ENCODE data around the gene ASPSCR1. TPM values are rescaled to one million over a fixed set of nuclear protein-coding genes. Genes with fewer than 3 reads are reported as not detected.

ASPSCR1 gene
- total RNA-seq, 1 donor from 2014 or later = 35.6 TPM

- Mint-ChIP-seq H3K36me3 (no peaks in the 10 kb centered on the region), H3K27ac (peak overlapping the region; percentile 56), H3K4me1 (ENCODE audit: unreplicated experiment) (peaks cover 12% of the 10 kb centered on the region), H3K9me3 (no peaks in the 10 kb centered on the region), H3K27me3 (no peaks in the 10 kb centered on the region), H3K4me3 (peak overlapping the region; percentile 87)
- no peak for DNase-seq (ENCODE audit: extremely low spot score, unreplicated experiment)
- TF ChIP-seq CTCF (conservative IDR thresholded peaks at IDR 0.05) = peak; percentile 72
Observed at GRCh38 chr17:82021107-82021899, 43.9 kb downstream of the ASPSCR1 start.

- Mint-ChIP-seq H3K27me3 (no peaks in the 10 kb centered on the region), H3K4me3 (peak overlapping the region; percentile 87), H3K9me3 (no peaks in the 10 kb centered on the region), H3K36me3 (no peaks in the 10 kb centered on the region), H3K4me1 (ENCODE audit: unreplicated experiment) (peaks cover 12% of the 10 kb centered on the region), H3K27ac (peak overlapping the region; percentile 56)
- no peak for TF ChIP-seq CTCF (conservative IDR thresholded peaks at IDR 0.05)
- no peak for DNase-seq (ENCODE audit: extremely low spot score, unreplicated experiment)
Observed at GRCh38 chr17:82021900-82022309, 44.5 kb downstream of the ASPSCR1 start.

GRCh38 chr17:82022310-82022980, 45.0 kb downstream of the ASPSCR1 start, which contains the start of gene CENPX:
Gene CENPX (minus strand): TSS chr17:82022878. CDS start chr17:82022861, 17 bp downstream.
- H3K27me3 Mint-ChIP-seq = no peaks in the 10 kb centered on the region
- TF ChIP-seq CTCF (conservative IDR thresholded peaks at IDR 0.05) = no peak

GRCh38 chr17:82022981-82023446, 45.6 kb downstream of the ASPSCR1 start, which contains the start of gene LRRC45:
Gene LRRC45 (plus strand): TSS chr17:82023305. CDS start chr17:82023644, 339 bp downstream.
- Mint-ChIP-seq H3K27me3 (no peaks in the 10 kb centered on the region), H3K27ac (peak within 1 kb of the TSS; percentile 77), H3K4me3 (peak within 1 kb of the TSS; percentile 87), H3K36me3 (no peaks in the 10 kb centered on the region), H3K9me3 (no peaks in the 10 kb centered on the region), H3K4me1 (ENCODE audit: unreplicated experiment) (peaks cover 12% of the 10 kb centered on the region)
- DNase-seq (ENCODE audit: extremely low spot score, unreplicated experiment) = peak; percentile 100
- no peak for TF ChIP-seq CTCF (conservative IDR thresholded peaks at IDR 0.05)

More at GRCh38 chr17:82022310-82022980, 45.0 kb downstream of the ASPSCR1 start, which contains the start of gene CENPX:
- peak within 1 kb of the TSS; percentile 87 for H3K4me3 Mint-ChIP-seq
- no peaks in the 10 kb centered on the region for H3K9me3 Mint-ChIP-seq
- H3K4me1 Mint-ChIP-seq (ENCODE audit: unreplicated experiment) = peaks cover 12% of the 10 kb centered on the region
- peak within 1 kb of the TSS; percentile 77 for H3K27ac Mint-ChIP-seq
- no peaks in the 10 kb centered on the region for H3K36me3 Mint-ChIP-seq
- no peak for DNase-seq (ENCODE audit: extremely low spot score, unreplicated experiment)

GRCh38 chr17:82023447-82024241, 46.2 kb downstream of the ASPSCR1 start:
- peak overlapping the region; percentile 85 for H3K4me3 Mint-ChIP-seq
- H3K9me3 Mint-ChIP-seq = no peaks in the 10 kb centered on the region

More at GRCh38 chr17:82023447-82024241, 46.2 kb downstream of the ASPSCR1 start:
- H3K4me1 Mint-ChIP-seq (ENCODE audit: unreplicated experiment) = peaks cover 12% of the 10 kb centered on the region
- no peaks in the 10 kb centered on the region for H3K27me3 Mint-ChIP-seq
- no peak for DNase-seq (ENCODE audit: extremely low spot score, unreplicated experiment)
- H3K27ac Mint-ChIP-seq = no peak overlapping the region
- no peaks in the 10 kb centered on the region for H3K36me3 Mint-ChIP-seq
- no peak for TF ChIP-seq CTCF (conservative IDR thresholded peaks at IDR 0.05)

All from type B pancreatic cell (in vitro differentiated cells).